H54 (cell line): Measurements from ENCODE around the gene RGS3.
"Not testable (repeated sequence)": the region's sequence is repeated elsewhere in the genome, so short reads cannot be mapped to it uniquely, and the experiment has no call there.

Experiments
- DNase-seq: peaks from one replicate; pipeline ENCODE4 v3.0.0; 2011; ENCODE audit warnings: low spot score, mixed read lengths; ENCODE audit not compliant: insufficient read length
- FAIRE-seq: peaks from 3 replicates; lab custom pipeline; 2011; peaks lifted over from hg19 to GRCh38; lab: Jason Lieb, UNC
- POLR2A ChIP-seq: IDR thresholded peaks from 2 replicates; pipeline ENCODE4 v1.6.1; 2011; ENCODE audit warnings: low read depth, mild to moderate bottlenecking, low read length

Gene RGS3

DNA sequence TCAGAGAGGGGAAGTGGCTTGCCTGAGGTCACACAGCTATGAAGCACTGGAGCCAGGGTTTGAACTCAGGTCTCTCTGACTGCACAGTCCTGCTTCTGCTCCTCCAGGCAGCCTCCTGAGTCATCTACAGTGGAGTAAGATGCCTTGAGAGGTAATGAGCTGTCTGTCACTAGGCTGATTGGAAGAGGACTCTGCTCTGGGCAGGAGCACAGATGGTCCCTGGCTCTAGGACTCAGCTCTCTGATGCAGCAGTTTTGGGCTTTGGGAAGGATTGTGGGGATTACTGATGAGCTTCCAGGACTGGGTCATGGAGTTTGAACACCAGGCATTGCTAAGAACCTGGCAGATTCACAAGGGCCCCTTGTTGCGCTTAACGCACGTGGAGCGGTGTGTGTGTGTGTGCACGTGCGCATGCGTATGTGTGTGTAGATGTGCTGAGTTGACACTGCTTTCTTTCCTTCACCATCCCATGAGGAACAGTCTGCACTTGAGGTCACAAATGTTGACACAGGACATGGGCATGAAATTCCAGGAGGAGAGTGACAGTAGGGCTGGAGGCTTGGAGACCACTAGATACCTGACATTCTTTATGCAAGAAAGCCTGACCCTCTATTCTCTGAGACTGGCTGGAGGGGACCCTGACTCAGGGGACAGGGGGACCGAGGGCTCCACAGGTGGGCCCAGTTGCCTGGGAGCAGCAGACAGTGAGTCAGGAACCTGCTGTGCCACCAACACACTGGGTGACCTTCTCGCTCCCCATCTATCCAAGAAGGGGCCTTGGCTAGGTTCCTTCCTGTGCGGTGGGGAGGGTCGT lies 170.5 kb downstream of the RGS3 start:
- no peak for TF ChIP-seq POLR2A
- FAIRE-seq, result no peak
- no peak for DNase-seq

DNA sequence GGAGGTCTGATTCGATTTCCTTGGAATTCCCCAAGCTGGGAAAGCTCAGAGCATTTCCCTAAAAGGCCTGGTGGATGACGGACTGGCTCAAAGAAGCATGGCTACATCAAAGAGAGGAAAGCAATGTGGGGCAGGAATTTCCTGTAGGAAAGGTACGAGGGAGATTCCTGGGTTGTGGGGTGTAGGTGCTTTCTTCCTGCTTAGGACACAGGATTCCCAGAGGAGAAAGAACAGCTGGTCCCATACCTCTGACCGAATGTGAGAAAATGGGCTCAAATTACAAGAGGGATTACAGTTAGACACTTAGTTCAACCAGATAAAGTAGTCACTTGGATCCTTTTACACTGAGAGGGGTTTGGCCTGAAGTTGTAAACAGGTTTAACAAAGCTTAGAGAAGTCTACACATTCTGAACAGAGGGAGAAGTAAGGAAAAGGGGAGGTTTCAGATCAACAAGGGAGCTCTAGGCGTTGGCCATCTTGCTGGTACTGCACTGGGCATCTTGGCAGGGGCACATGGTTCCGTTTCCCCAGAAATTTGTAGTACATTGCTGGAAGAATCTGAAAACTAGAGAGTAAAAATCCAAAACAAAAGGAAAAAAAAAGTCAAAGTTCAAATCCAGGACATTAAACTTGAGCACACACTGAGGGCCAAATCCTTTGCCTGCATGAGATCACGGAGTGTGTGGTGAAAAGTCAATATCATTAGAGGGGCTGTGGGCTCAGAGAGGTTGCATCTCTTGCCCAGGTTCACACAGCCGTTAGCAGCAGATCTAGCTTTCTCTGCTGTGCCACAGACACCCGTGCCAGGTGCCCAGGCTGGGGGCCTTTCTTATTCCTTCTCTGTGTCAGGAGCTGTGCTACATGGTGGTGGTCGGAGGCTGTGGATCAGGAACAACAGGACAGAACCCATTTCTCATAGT lies 171.3 kb downstream of the RGS3 start:
- no peak for TF ChIP-seq POLR2A
- no peak for DNase-seq
- no peak for FAIRE-seq

- DNase-seq, result no peak
- TF ChIP-seq POLR2A, result no peak
- FAIRE-seq, result no peak
These were observed 172.1 kb downstream of the RGS3 start for GRCh38 chr9:113635586-113635985.

DNA sequence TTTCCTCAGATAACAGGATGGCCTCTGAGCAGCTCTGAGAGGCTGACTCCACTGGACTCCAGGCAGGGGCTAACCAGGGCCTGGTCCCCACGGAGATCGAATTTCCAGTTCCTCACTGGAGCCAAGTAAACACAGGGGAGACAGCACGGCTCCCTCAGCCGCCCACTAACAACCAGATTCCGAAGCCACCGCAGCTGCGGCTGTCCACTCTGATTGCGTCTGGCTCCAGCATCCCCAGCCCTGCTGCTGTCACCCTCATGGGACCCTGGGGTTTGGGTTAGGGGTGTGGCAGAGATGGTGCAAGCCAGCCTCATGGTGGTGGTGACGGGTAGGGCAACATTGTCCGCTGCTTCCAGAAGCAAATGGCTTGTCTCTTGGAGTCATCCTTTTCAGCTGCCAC lies 172.6 kb downstream of the RGS3 start:
- TF ChIP-seq POLR2A, result no peak
- FAIRE-seq (no peak), DNase-seq (no peak)

GRCh38 chr9:113636693-113637092 lies 173.2 kb downstream of the RGS3 start:
- DNase-seq (no peak), FAIRE-seq (no peak)
- no peak for TF ChIP-seq POLR2A

DNA sequence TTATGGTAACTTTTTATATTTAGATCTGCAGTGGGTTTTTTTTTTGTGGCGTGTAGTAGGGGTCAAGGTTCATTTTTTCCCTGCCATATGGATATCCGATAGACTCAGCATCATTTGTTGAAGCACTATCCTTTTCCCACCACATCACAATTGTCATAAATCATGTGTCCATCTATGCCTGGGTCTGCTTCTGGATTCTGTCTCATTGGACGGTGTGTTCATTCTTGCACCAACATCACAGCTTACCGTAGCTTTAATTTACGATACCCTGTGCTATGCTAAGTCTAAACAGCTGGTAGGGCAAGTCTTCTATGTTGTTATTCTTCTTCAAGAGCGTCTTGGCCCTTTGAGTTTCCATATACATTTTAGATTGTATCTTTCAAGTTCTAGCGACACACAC lies 175.0 kb downstream of the RGS3 start:
- TF ChIP-seq POLR2A, result no peak
- DNase-seq (no peak), FAIRE-seq (no peak)

- no peak for TF ChIP-seq POLR2A
- DNase-seq, result no peak
- FAIRE-seq, result no peak
These were observed 175.4 kb downstream of the RGS3 start for GRCh38 chr9:113638897-113639296.

DNA sequence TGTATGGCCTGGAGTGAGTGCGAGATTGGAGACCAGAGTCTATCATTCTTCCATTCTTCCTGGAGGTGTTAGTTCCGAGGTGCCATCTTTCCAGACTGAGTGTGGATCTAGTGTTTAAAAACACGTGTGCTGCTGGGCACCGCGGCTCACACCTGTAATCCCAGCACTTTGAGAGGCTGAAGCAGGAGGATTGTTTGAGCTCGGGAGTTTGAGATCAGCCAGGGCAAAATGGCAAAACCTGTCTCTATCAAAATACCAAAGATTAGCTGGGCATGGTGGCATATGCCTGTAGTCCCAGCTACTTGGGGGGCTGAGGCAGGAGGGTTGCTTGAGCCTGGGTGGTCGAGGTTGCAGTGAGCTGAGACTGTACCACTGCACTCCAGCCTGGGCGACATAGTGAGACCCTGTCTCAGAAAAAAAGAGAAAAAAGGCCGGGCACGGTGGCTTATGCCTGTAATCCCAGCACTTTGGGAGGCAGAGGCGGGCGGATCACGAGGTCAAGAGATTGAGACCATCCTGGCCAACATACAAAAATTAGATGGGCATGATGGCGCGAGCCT lies 176.0 kb downstream of the RGS3 start:
- DNase-seq, FAIRE-seq: not testable (repeated sequence)

GRCh38 chr9:113640418-113640817 lies 176.9 kb downstream of the RGS3 start:
- DNase-seq (no peak), FAIRE-seq (no peak)
- TF ChIP-seq POLR2A, result no peak

DNA sequence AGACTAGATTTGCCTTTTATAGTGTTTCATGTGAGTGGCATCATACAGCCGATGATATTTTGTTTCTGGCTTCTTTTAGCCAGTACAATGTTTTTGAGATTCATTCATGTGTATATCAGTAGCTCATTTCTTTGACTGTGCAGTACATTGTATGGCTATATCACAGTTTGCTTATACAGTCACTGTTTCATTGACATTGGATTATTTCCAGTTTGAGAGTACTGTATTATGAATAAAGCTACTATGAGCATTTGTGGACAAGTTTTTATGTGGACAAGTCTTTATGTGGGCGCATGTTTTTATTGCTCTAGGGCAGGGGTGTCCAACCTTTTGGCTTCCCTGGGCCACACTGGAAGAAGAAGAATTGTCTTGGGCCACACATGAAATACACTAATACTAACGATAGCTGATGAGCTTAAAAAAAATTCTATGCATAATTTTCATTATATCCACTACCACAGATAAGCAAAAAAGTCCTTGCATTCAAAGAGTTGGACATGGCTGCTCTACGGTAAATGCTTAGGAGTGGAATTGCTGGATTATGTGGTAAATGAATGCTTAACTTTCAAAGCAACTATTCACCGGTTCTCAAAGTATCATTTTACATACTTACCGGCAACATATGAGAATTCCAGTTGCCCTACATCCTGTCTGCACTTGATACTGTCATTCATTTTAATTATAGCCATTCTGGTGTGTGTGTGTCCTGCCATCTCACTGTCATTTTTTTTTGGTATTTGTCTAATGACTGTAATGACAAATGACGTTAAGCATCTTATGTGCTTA lies 177.8 kb downstream of the RGS3 start:
- DNase-seq, result no peak
- no peak for FAIRE-seq
- no peak for TF ChIP-seq POLR2A

DNA sequence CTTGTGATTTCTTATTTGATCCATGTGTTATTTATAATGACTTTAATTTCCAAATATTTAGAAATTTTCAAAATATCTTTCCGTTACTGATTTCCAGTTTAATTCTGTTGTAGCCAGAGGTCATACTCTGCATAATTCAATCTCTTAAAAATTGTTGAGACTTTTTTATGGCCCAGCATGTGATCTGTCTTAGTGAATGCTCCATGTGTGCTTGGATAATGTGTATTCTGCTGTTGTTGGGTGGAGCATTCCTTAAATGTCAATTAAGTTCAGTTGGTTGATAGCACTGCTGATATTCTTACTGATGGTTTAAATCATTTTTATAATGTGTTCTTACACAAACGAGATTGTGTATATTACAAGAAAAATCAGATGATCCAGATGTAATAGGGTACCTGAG lies 180.8 kb downstream of the RGS3 start:
- DNase-seq (no peak), FAIRE-seq (no peak)
- no peak for TF ChIP-seq POLR2A

DNA sequence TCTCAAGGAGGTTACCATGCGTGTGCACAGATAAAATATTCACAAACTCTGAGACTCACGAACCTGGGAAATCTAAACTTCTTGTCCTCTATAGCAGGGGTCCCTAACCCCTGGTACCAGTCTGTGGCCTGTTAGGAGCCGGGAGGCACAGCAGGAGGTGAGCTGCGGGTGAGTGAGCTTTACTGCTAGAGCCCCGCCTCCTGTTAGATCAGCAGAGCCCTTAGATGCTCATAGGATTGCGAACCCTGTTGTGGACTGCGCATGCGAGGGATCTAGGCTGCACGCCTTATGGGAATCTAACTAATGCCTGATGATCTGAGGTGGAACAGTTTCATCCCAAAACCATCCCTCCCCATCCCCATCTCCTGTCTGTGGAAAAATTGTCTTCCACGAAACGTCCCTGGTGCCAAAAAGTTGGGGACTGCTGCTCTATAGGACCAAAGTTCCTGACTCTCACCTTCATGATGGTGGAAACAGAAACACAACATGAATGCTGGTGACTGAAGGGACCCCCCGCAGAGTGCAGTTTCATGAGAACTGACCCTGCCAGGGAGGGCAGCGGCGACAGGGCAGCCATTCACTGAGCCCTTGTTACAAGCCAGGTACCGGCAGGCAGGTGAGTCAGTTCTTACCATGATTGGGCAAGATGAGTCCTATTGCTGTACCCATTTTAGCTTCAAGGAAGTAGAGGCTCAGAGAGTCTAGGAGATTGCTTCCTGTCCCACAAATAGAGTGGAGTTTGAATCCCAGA lies 181.9 kb downstream of the RGS3 start:
- no peak for TF ChIP-seq POLR2A
- DNase-seq (no peak), FAIRE-seq (no peak)

DNA sequence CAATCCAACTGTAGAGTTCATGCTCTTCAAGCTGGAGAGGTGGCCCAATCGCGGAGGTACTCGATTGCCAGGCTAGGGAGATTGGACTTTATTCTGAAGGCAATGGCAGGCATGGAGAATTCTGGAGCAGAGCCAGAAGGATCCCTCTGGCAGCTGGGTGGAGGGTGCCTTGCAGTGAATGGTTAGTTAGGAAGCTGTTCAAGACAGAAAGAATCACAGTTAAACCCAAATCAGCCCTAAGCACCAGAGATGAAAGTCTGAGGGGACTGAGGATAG lies 182.4 kb downstream of the RGS3 start:
- TF ChIP-seq POLR2A, result no peak
- FAIRE-seq, result no peak
- DNase-seq, result no peak
